Raji (cell line): ENCODE results near the gene MEIKIN.

Experiments used
- POLR2A ChIP-seq: IDR thresholded peaks from 2 replicates; pipeline ENCODE4 v1.6.1; 2011; ENCODE audit warnings: low read depth, low read length, control low read depth; ENCODE audit not compliant: insufficient read depth

MEIKIN gene

DNA sequence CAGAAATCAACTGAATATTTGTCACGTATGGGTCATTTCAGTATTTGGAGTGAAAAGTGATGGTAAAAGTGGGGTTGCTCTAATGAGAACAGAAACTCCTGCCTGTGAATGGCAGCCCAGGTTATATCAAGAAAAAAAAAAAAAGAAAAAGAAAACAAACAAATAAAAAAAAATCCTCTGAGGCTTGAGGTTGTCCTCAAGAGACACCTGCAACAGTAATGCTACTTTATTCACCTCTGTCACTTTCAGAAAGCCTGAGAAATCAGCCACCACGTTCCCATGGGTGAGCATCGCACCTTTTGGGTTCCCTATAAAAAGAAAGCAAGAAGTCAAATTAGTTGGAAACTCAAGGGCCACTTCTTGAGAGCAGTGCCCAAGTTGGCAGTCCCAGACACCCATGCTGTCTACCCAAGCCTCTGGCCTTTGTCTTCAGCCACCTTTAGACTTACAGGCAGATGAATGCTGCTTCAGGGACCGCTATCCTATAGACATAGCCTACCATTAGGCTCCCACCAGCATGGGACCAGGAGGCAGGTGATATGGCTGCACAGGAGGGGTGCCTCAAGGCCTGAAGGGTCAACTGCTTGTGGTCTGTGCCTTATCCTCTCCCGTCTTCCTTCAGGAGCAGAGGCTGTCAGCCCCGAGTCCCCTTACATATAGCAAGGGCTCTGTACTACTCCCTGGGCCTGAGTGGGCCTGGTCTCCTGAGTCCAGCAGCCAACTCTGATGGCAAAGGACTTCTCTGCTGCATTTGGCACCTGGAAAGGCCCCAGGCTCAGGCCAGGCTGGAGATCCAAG is 31.1 kb upstream of the MEIKIN start:
- no peak for TF ChIP-seq POLR2A

DNA sequence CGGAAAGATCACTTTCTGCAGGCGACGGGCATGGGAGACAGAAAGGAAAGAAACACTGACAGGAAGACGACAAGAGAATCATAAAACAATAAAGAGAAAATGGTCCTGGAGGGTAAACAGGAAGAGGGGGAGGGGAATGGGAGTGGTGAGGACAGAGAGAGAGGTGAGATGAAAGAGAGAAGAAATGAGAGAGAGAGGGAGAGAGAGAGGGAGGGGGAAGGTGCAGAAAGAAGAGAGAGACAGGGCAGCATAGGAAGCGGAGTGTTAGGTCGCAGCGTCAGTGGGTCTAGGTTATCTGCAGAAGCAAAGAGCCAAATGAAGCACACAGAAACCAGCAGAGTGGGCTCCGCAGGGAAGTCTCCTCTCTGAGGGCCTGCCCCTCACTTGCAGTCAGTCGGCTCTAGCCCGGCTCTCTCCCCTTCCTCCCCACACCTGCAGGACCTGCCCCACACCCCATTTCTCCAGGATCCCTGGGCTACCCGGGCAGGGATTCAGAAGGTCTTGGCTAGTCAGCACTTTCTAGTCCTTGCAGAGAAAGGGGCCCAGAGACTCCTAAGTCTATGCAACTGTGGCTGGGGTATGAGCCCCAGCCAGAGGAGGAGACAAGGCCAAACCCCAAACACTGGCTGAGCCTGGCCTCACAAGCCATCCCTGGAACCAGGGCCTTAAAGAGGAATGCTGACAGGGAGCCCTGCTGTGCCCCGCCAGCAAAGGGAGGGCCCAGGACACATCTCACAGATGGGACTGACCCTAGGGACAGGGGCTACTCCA is 29.7 kb upstream of the MEIKIN start:
- no peak for TF ChIP-seq POLR2A

DNA sequence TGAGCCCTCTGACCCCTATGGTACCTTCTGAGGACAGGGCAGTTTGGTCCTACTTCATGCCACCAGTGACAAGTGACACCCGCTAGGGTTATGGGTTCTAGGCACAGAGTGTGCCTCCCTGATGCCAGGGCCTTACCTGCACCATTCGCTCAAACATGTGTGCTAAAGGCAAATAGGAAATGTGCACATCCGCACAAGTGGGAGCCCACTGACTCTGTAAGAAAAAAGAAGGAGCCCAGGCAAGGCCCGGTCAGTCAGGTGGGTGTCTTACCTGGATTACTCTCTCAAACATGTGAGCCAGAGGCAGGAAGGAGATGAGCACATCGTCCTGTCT is 29.1 kb upstream of the MEIKIN start:
- TF ChIP-seq POLR2A, result no peak

DNA sequence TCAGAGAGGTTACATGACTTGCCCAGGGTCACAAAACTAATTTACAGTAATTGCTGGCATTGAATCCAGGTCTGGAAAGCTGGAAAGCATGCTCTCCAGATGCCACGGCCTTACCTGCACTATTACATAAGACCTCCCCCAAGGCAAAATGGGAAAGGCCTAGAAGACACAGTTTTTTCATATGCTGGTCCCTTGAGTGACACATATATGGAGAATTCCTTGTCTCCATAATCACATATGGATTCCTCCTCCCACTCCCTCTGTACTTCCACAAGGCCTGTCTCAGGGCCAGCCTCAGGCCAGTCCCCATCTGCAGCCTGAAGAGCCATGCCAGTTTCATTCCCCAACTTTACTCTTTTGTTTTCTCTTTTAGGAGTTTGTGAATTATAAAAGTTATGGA is 28.6 kb upstream of the MEIKIN start:
- TF ChIP-seq POLR2A, result no peak

DNA sequence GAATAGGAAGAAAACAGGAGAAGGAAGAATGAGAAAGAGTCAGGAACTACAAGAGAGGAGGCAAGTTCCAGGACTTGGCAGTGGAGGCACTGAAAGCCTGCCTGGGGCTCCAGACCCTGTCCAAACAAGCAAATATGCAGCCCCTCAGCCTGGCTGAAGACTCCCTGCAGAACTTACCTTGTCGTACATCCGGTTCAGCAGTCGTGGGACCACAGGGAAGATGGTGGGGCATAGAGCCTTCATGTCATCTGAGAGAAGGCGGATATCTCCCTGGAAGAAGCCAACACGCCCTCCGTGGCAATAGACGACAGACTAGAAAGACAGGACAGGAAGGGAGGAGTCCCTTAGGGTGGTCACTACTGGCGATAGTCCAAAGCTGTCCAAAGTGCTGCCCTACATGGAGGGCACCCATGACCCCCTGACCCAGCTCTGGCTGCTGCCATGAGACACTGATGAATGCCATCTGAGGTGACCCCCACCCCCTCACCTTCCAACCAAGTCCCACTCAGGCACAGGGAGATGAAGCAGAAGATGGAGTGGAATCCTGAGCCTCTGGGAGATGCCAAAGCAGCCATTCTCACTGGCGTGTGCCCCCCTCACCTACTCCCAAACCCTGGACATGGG is 27.7 kb upstream of the MEIKIN start:
- TF ChIP-seq POLR2A, result no peak

DNA sequence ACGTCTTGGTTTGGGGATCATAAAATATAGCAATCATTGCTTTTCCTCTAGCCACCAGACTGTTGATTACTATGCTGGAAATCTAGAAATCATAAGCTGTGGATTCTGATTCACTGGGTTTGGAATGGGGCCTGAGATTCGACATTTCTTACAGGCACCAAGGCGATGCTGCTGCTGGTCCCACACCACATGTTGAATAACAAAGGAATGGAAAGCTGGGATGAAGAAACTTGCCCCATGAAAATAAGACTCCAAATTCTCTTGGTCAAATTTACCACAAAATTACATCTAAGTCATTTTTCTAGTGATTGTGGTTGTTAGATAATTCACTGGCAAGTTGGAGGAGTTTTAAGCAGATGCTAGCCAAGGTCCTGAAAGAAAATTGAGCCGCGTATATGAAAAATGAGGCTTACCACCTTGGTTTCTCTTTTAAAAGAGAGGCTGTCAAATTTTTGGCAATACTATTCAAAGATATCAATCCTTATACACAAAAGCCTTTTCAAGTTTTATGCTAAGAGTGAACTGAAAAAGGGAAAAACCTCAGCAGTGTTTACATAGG is 23.0 kb upstream of the MEIKIN start:
- TF ChIP-seq POLR2A, result no peak

DNA sequence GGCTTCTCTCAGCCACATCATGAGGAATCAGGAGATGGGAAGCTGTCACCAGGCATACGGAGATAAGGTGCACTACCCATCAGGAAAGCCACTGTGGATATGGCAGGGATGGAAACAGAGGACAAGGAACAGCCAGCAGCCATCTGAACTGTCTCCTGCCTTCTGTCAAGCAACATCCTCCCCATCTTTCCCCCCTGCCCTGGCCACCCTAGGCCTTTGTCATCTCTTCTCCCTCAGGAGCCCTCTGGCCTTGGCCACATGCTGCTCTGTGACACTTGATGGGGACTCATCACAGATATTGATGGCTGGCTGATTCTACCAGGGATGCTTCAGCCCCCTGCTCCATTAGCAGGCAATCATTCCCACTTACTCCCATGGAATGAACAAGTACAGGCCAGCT is 21.1 kb upstream of the MEIKIN start:
- no peak for TF ChIP-seq POLR2A

DNA sequence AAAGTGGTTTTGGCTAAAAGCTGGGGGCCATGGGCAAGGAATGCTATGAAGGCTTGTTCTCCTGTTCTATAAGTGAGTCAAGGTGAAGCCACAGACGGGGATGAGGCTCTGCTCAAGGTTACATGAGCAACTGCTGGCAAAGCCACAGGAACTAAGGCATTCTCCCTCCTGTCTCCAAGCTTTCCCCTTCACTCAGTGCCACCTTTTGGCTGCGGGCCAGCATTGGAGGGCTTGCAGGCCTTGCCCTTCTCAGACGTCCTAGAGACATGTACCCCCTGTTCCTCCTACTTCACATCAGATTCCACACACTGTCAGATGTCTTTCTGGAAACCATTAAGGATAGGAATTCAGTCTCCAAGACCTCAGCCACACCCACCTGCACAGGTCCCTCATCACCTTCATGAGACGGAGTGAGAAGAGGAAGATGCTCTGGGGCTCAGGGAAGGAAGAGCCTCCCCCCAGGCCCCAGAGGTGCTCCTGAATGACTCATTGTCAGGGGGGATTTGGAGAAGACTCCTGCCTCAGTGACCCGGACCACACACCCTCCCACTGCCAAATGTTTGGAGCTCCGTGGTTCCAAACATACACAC is 20.5 kb upstream of the MEIKIN start:
- TF ChIP-seq POLR2A, result no peak

DNA sequence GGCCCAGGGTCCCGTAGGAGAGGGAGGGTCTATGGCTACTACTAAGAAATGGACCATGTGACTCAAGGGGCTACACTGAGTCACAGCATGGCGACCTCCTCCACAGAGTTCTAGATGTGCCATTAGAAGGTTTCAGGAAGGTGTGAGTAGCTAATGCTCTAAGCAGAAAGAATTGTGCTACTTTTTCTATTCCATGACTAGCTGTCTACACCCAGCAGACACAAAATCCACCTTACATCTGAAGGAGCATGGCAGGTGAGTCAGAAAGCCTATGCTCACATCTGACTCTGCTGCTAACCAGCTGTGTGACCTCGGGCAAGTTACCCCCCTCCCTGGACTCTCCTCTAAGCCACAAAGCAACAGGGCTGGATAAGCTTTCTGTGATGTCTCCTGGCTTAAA is 14.4 kb upstream of the MEIKIN start:
- no peak for TF ChIP-seq POLR2A

DNA sequence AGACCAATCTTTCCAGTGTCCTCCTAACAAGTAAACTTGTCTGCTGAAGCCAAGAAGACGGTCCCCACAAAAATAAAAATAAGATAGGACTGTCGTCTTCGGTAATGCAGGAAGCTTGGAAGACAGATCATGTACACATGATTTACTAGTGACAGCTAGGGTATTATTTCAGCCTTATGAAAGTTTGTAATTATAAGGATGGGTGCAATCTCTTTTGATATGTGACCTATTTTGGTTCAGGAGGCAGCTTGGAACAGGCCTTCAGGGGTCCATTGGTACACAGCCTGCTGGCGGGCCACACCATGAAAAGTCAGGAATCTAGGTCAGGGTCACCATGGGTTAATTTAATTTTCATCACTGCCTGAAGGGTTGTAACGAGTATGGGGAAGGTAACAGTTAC is 13.7 kb upstream of the MEIKIN start:
- no peak for TF ChIP-seq POLR2A

DNA sequence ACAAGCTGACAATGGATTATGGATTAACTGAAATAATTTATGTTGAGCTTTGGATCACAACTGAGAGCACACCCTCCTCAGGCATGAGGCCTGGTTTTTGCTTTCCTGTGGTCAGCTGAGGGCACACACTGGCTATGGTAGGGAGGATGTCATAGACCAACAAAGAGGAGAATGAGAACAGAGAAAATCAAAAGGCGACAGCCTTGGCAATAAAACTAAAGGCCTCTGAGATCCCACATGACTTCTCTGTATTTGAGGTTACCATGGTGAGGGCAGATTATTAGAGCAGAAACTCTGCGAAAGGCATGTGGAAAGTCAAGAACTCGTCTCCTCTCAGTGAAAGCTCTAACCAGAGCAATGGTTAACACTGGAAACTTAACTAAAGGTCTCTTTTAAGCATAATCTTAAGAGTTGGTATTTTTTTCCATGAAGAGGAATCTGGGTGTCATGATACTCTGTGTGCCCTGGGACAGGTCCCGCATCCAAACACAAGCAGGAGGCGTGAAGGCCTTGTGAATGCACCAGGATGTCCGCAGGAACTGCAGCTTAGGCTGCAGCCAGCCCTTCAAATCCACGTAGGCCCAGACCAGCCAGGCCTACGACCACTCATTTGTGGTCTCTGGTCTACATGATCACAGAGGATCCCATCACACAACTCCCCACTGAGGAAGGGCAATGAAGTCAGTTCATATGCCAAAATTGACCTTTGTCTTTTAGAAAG is 12.4 kb upstream of the MEIKIN start:
- TF ChIP-seq POLR2A, result no peak

DNA sequence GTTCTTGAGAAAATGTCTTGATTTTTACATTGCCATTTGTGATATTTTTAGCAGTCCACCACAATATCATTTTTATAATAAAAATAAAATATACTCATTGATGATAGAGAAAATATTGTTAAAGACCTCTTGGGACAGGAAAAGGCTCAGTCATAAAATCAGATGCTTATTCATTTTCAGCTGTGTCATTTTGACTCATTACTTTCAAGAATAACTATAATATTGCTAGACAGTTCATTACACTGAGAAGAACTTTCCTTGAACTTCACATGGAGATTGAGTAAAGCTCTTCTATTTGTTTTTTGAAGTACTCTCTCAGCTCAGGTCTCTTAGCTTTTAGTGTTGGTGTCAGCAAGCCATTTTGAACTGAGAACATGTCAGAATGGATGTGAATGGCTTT is 8.5 kb upstream of the MEIKIN start:
- no peak for TF ChIP-seq POLR2A

DNA sequence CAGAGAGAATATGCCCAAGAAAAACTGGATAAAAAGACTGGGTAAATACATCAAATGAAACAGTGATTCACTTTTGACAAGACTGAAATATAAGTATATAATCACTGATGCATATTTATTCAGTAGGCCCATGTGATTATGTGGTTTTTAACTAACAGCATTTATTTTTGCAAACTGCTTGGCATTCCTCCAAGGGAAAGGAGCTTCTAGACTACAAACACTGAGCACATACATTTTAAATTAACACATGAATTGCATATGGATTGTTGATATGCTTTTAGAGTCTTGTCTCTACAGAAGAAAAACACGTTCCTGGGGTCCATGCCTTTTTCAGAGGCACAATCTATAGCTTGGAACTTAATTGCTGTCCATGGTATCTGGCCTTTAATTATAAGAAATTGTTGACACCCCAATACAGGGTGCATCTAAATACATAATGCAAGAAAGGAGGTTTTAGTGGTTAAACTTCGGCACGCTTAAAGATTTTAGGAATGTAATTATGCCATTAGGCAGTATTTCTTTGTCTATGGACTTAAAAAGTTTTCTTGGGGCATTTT is 6.9 kb upstream of the MEIKIN start:
- TF ChIP-seq POLR2A, result no peak

DNA sequence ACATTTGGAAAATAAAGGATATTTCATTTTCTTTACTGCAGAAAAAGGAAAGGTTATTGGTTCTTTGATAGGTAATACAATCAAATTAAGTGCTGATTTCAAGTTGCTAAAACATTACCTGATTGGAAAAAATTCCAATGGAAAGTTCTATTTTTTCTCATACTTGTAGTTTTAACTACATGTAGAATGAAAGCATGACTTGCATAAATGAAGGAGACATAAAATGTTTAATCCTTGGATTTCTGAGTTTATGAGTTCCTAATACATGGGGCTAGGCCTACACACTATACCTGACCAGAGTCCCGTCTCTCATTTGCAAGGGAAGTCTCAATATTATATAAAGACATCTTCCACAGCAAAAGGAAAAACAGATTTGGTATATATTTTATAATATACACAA is 5.2 kb upstream of the MEIKIN start:
- TF ChIP-seq POLR2A, result no peak

DNA sequence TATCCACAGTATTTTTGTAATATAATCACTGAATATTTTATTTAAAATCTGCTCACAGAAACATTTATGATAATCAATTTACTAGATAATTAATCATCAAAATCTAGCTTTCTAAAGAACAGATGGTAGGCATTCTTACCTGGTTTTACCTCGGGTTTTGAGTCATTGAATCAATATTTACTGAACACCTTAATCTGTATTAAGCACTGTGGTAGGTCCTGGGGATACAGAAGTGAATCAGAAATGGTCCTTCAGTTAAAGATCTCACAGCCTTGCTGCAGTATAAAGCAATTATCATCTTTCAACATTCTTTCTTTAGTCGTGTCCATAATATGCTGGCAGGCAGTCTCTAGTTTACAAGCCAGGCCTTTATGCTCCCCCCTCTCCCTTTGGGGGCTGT is 2.0 kb upstream of the MEIKIN start:
- TF ChIP-seq POLR2A, result no peak
